ENCODE data around the gene KLHL29.

KLHL29 gene

GRCh38 chr2:23478933-23479683 is 94.1 kb downstream of the KLHL29 start:
- DNase-seq, result no peak

GRCh38 chr2:23480957-23481797 is 96.2 kb downstream of the KLHL29 start:
- no peak for DNase-seq

GRCh38 chr2:23482188-23482587 is 97.2 kb downstream of the KLHL29 start:
- no peak for DNase-seq

GRCh38 chr2:23482607-23483006 is 97.6 kb downstream of the KLHL29 start:
- DNase-seq, result no peak

GRCh38 chr2:23483791-23484190 is 98.8 kb downstream of the KLHL29 start:
- no peak for DNase-seq

GRCh38 chr2:23484275-23484674 is 99.3 kb downstream of the KLHL29 start:
- no peak for DNase-seq

GRCh38 chr2:23484767-23485166 is 99.8 kb downstream of the KLHL29 start:
- no peak for DNase-seq

GRCh38 chr2:23485261-23485660 is 100.3 kb downstream of the KLHL29 start:
- no peak for DNase-seq

- DNase-seq, result no peak
Observed at GRCh38 chr2:23485841-23486683, 101.1 kb downstream of the KLHL29 start.

- no peak for DNase-seq
Observed at GRCh38 chr2:23486684-23487075, 101.7 kb downstream of the KLHL29 start.

GRCh38 chr2:23487735-23488492 is 102.9 kb downstream of the KLHL29 start:
- DNase-seq, result no peak

- DNase-seq, result no peak
Observed at GRCh38 chr2:23488584-23488983, 103.6 kb downstream of the KLHL29 start.

GRCh38 chr2:23489471-23490322 is 104.7 kb downstream of the KLHL29 start:
- DNase-seq, result no peak

GRCh38 chr2:23491591-23492336 is 106.8 kb downstream of the KLHL29 start:
- no peak for DNase-seq

- no peak for DNase-seq
Observed at GRCh38 chr2:23492337-23492675, 107.3 kb downstream of the KLHL29 start.

- no peak for DNase-seq
Observed at GRCh38 chr2:23492921-23493320, 107.9 kb downstream of the KLHL29 start.

GRCh38 chr2:23493846-23494245 is 108.9 kb downstream of the KLHL29 start:
- DNase-seq, result no peak

- DNase-seq, result no peak
Observed at GRCh38 chr2:23494286-23494685, 109.3 kb downstream of the KLHL29 start.

- DNase-seq, result no peak
Observed at GRCh38 chr2:23495661-23496114, 110.7 kb downstream of the KLHL29 start.

GRCh38 chr2:23496456-23496855 is 111.5 kb downstream of the KLHL29 start:
- DNase-seq, result no peak

- no peak for DNase-seq
Observed at GRCh38 chr2:23497063-23497462, 112.1 kb downstream of the KLHL29 start.
